Inflammatory macrophage treated with lipopolysaccharide for 1 hour (primary cell): Measurements from ENCODE around the gene BICD2.
A peak's percentile ranks its signal among the peaks of the same experiment; 100 is the strongest.

Experiments
- DNase-seq, 2 donors: peaks; one replicate each; pipeline ENCODE4 v3.0.0-alpha.2; 2020 to 2022

BICD2 gene

GRCh38 chr9:92726971-92727715, 37.5 kb downstream of the BICD2 start:
- DNase-seq: no peak

DNA sequence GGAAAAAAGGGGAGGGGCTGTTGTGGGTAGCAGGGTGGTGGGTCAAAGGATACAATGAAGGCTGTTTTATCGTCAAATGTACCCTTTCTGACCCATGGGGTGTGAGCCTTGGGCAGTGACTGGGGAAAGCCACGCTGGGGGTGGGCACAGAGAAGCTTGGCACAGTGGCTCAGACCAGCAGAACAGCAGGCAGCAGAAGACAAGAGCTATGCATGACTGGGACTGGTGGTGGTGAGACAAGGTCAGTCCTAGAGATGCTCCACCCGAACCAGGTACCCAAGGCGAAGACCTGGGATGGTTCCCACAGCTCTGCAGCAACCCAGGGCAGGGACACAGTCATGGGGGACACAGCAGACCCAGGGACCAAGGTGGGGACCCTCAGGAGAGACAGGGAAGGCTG, 38.3 kb downstream of the BICD2 start:
- no peak for DNase-seq

GRCh38 chr9:92725766-92726165, 38.9 kb downstream of the BICD2 start:
- DNase-seq: no peak

GRCh38 chr9:92725266-92725545, 39.4 kb downstream of the BICD2 start:
- no peak for DNase-seq

DNA sequence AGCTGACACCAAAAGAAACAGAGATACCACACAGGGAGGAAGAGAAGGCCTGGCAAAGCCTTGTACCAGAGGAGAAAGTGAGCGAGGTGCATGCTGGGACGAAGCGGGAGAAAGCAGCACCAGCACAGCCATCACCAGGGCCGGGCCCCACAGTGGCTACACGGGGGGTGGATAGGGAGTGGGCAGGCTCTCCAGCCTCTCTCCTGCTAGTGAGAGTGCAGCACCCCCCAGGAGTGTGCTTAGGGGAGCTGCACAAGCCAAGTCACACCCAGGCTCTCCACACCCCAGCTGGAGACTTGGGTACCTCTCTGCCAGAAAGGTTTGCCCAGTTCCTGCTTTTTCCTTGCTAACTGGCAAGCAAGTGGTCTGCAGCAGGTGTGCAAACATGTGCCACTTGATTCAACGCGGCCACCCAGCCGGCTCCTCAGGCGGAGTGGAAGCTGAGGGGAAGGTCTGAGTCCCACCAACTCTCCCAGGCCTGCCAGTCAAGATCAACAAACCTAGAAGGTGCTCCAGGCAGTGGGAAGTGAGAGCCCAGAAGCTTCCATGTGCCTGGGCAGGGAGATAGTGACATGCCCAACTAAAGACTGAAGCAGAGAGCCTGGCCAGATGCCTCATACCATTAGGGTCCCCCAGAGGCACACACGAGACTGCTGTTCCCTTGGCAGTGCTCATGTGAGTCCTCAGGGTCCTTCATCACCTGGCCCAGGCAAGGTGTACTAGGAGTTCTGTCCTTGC, 39.9 kb downstream of the BICD2 start:
- no peak for DNase-seq

DNA sequence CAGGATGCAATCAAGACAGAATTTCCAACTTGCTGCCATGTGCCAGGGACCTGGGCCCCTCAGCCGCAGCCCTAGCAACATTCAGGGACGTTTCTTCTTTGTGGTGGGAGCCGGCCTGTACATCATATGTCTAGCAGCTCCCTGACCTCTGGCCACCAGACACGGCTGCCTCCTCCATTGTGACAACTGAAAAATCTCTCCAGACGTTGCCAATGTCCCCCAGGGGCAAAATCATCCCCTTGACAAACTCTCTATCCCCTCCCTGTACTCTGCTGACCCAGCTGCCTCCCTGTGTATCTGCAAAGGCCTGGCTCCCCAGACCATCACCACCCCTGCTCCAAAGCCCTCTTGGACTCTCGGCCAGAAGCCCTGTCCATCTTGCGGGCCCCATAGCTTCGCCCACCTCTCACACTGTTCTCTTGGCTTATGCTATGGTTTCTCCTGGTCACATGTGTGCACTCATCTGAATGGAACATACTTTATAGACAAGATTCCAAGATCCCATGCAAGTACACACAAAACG, 40.8 kb downstream of the BICD2 start:
- no peak for DNase-seq

DNA sequence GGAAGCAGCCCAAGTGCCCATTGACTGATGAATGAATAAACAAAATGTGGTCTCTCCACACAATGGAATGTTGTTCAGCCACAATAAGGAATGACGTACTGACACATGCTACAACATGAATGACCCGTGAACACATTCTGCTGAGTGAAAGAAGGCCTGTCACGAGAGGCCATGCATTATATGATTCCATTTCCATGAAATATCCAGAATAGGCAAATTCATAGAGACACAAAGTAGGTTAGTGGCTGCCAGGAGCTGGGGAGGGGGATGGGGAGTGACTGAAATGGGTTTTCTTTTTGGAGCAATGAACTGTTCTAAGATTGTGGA, 41.4 kb downstream of the BICD2 start:
- DNase-seq: no peak

- no peak for DNase-seq
Measured at GRCh38 chr9:92722386-92723298, 42.0 kb downstream of the BICD2 start.

GRCh38 chr9:92721548-92721947, 43.1 kb downstream of the BICD2 start:
- no peak for DNase-seq

DNA sequence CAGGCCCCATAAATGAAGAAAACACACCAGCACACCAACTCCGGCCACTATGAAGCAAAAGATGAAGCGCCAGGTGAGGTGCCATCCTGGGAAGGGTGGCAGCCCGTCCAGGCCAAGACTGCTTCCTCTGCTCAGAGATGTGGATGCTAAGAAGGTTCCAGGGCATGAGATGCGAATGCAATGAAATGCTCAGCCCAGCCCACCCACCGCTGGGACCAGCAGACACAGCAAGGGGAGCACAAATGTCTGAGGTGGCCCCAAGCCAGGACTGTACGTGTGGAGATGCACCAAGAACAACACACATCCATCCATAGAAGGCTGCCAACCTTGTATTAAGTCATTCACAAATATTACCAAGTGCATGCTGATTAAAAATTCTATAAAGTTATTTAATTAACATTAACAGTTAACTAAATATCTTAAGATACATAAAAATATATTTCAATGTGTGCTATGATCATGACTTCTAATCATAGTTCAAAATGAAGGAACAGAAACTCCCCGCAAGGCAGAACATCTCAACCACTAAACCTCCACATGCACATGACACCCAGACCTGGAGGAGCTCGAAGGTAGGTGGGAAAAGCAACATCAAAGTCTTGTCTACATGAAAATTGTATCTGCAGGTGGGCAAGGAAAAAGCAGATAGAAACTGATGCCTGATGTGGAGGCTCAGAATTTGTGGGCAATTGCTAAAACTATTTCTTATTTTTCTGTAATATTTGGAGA, 43.7 kb downstream of the BICD2 start:
- DNase-seq: no peak

DNA sequence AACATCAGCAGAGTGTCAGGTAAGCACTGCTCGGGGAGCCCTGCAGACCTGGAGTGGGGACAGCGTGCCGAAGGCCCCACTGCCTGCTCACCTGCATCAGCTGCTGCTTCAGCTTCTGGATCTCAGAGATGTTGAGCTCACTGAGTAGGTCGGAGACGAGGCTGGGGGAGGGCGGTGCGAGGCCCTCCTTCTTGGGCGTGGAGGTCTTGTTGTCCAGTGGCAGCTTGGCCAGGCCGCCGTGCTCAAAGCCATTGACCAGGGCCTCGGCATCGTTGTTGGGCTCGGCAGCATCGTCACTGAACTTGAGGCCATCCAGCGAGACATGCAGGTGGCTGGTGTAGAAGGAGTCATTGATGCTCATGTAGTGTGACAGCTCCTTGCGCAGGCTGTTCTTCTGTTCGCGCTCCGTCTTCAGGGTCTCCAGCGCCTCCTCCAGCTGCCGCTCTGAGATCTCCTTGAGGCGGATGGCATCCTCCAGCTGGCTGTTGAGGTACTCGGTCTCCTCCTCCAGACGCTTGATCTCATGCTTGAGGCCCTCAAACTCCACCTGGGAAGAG, 44.3 kb downstream of the BICD2 start:
- no peak for DNase-seq

DNA sequence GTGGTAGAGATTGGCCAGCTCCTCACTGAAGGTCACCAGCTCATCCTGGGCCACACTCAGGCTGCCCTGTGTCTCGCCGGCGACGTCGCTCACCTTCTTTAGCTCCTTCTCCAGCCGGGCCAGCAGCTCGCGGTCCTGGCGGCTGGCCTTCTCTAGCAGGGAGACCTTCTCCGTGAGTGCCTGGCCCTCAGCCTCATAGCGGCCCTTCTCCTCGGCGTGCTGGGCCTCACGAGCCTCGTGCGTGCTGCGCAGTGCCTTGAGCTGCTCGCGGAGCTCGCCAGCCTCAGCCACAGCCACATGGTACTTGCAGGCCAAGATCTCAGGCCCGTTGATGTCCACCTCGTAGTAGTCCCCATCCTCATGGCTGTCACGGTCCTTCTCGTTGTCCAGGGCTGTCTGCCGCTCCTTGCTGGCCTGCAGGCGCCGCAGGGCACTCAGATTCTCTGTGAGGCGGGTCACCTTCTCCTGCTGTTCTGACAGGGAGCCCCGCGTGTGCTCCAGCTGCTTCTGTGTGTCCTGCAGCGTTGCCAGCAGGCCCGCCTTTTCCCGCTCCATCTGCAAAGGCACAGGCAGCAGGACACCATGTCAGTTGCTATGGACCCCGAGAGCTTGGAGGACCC, 45.5 kb downstream of the BICD2 start:
- DNase-seq: no peak

DNA sequence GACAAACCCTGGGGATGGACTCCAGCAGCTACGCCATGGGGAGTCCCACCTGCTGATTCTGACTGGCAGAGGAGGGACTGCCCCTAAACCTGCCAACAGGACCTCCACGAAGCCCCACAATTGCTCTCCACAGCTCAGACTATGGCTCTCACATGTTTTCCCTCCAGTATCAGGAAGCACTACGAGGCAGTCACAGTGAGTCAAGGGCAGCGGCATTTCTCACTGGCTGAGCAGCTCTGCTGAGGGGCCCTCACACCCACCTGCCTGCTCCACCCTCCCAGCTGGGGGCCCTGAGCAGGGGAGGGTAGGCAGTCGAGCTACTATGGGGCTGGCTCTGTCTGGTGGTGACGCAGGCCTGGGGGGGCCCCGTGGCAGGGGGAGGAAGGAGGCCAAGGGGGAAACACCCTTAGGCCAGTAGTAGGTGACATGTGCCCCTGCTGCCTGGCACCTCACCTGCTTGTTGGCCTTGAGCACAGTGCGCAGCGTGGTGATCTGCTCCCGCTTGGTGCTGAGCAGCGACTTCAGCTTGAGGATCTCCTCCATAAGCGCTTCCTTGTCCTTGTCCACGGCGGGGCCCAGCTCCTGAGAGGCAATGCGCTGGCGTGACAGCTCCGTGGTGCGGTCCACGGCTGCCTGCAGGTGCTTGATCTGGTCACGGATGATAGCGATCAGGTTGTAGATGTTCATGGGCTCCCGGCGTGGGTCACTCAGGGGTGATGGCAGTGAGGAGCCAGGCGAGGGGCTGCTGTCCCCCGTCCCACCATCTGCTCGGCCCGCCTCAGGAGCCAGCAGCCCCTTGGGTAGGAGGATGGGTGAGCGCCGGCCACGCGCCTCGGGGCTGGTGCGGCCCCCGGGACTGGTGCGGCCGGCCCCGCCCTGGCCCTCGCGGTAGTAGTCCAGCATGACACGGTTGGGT, 46.3 kb downstream of the BICD2 start:
- no peak for DNase-seq

DNA sequence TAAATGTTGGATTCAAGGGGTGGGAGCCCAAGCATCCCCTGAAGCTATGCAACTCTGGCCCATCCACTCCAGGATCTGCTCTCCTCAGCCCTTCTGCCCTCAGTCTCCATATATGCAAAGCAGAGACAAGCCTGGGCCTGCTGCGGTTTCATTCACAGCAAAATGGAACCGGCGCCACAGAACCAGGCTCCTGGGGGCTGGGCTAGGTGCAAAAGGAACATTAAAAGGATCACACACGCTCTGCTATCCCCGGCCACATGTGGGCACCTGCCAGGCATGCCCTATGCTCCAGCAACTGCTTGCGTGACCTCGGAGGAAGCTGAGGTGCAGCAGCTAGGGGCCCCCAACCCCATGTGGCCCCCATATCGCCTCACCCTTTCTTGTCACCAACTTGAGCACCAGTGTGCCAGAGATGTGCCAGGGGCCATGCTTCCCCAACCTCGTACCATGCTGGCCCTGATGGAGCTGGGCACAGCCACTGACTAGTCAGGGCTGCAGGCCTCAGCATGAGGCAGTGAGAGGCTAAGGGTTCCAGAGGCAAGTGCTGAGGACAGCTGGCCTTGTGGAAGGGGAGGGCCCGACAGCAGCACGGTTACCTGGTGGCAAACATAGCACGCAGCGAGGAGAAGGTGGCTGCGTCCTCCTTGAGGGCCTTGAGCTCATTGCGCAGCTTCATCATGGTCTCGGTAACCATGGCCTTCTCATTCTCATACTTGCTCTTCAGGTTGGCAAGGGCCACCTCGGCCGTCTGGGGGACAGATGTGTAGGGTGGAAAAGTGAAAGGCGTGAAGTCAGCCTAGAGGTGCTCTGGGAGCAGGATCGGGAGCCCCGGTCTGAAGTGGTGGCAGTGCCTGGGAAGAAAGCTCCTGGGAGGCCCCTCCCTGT, 47.2 kb downstream of the BICD2 start:
- no peak for DNase-seq

DNA sequence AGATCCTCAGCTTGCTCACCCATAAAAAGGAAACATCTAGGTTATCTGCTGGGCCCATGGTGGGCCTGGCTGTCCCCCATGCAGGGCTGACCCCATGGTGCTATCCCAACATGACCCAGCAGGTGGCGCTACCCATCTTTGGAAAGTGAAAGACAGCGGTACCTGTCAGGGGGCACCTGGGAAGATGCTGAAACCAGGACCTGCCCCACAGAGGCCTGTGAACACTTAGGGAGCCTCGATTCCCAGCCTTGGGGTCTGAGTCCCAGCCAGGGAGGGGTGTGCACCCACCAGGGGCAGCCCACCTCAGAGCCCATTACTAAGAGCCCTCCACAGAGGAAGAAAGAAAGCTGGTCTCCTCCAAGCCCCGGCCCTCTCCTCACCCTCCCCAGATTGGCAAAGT, 48.1 kb downstream of the BICD2 start:
- DNase-seq: peak in 1 of 2 donors; percentile 85

DNA sequence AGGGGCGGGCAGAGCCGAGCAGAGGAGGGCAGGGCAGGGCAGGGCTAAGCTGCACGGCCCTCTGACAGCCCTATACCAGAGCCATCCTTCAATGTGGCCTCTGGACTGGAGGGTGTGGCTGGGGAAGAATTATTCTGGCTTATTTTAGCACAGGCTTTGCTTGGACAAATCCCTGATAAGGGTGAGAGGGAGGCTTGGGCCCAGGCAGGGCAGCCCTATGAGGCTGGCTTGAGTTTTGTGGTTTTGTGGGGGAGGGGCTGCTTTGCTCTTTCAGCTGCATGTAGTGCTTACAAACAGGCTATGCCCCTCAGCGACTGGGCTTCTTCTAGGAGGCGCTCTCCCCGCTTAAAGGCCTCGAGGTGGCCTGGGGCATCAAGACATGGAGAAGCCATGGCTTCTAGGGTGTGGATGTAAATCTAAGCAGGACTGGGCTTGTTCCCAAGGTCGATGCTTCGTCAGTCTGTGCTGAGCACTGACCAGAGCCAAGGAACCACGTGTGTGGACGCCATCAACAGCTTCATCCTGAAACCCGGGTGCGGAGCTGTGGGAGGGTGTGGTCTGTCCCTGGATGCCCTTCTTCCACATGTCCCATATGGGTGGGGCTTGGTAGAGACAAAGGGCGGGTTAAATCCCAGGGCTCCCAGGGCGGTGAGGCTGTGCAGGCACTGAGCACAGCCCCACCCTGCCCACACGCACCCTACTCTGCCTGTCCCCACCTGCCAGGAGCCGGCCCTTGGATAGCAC, 49.0 kb downstream of the BICD2 start:
- DNase-seq: no peak

DNA sequence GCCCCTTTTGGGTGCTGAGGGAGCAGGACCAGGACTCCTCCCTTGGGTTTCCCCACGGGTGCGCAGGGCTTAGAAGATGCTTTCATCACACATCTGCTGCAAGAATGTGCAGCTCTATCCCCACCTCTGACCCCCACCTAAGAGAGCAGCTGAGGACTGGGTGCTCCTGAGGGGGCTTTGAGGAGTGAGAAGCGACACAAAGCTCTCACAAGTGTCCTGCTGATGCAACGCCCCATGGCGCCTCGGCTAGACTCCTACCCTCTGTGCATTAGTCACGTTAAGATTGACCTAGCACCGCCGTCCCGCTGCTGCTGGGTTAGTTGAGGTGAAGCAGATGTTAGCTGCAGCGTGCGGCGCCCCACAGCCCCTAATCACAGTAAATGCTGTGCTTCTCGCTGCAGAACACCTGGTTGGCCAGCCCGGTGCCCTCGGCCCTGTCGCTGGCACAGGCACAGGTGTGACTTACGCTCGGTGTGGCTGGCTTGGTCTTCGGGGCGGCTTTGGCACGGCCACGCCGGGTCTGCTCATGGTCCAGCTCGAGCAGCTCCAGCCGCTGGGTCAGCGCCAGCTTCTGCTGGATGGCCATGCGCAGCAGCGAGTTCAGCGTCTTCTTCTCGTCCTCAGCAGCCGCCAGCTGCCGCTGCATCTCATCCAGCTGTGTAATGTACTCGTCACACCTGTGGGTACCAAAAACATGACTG, 49.7 kb downstream of the BICD2 start:
- DNase-seq: no peak

DNA sequence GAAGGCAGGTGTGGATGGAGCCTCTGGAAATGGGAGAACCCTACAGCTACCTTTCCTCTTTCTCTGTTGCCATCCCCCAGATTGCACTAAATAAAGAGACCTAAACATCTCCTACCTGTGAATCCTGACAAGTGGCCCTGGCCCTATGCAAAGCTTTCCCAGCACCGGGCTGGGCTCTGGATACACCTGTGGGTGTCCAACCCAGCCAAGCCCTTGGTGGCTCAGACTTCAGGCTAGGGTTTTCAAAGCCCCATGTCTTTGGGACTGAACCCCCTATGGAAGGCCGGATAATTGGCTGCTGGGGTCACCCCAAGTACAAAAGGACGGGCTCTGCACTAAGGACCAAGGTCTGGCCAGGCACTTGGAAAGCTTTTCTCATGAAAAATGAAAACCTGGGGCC, 50.6 kb downstream of the BICD2 start:
- no peak for DNase-seq

- DNase-seq: no peak
Measured at GRCh38 chr9:92713528-92713927, 51.1 kb downstream of the BICD2 start.
